Endodermal cell (in vitro differentiated cells): ENCODE data around the gene EDN1. TPM values are rescaled to one million over a fixed set of nuclear protein-coding genes. Genes with fewer than 3 reads are reported as not detected.

Source experiments
- DNase-seq: peaks from one replicate; pipeline ENCODE4 v3.0.0-alpha.2; 2017
- H3K27ac ChIP-seq: 2 replicates; pipeline ENCODE4 v1.5.1; 2013; ENCODE audit warnings: mild to moderate bottlenecking, low read depth, low read length, moderate library complexity
- H3K27me3 ChIP-seq: 2 replicates; pipeline ENCODE4 v1.6.1; 2013; ENCODE audit warnings: mild to moderate bottlenecking, low read length, moderate library complexity; ENCODE audit not compliant: insufficient read depth, control insufficient read depth, poor library complexity, severe bottlenecking
- H3K36me3 ChIP-seq: 2 replicates; pipeline ENCODE4 v1.7.0; 2013; ENCODE audit warnings: mild to moderate bottlenecking, low read length, moderate library complexity; ENCODE audit not compliant: control insufficient read depth, insufficient read depth
- H3K4me1 ChIP-seq: one replicate; pipeline ENCODE4 v1.7.0; 2013; ENCODE audit warnings: low read length; ENCODE audit not compliant: control insufficient read depth, insufficient read depth
- H3K4me3 ChIP-seq: 2 replicates; pipeline ENCODE4 v1.5.1; 2013; ENCODE audit warnings: mild to moderate bottlenecking, low read length, moderate library complexity
- H3K9ac ChIP-seq: 2 replicates; pipeline ENCODE4 v1.6.1; 2013; ENCODE audit warnings: mild to moderate bottlenecking, low read length, moderate library complexity; ENCODE audit not compliant: poor library complexity, severe bottlenecking; ENCODE audit errors: extremely low read depth
- H3K9me3 ChIP-seq: 2 replicates; pipeline ENCODE4 v1.6.1; 2013; ENCODE audit warnings: mild to moderate bottlenecking, low read length, moderate library complexity; ENCODE audit not compliant: control insufficient read depth
- H3K27ac Mint-ChIP-seq: 2 replicates; pipeline ENCODE4 v1.8.0; 2020; ENCODE audit warnings: mixed read lengths
- H3K27me3 Mint-ChIP-seq: 2 replicates; pipeline ENCODE4 v1.8.0; 2021; ENCODE audit warnings: mild to moderate bottlenecking, mixed read lengths; ENCODE audit not compliant: insufficient read depth
- H3K36me3 Mint-ChIP-seq: 2 replicates; pipeline ENCODE4 v1.8.0; 2020; ENCODE audit warnings: low read depth, mixed read lengths
- H3K4me1 Mint-ChIP-seq: 2 replicates; pipeline ENCODE4 v1.8.0; 2020; ENCODE audit warnings: mixed read lengths
- H3K4me3 Mint-ChIP-seq: 2 replicates; pipeline ENCODE4 v1.8.0; 2020; ENCODE audit warnings: mild to moderate bottlenecking, moderate library complexity, mixed read lengths
- H3K9me3 Mint-ChIP-seq: 2 replicates; pipeline ENCODE4 v1.8.0; 2020; ENCODE audit warnings: mild to moderate bottlenecking, mixed read lengths
- WGBS, 2 experiments: methylation state at CpG; one replicate each; pipeline versions ENCODE4 v1.1.5 to v1.1.7; 2013; ENCODE audit warnings: missing lambda C conversion rate in 2 of 2, mixed read lengths in 1 of 2; ENCODE audit not compliant: insufficient coverage in 1 of 2, insufficient read length in 1 of 2; 5-methylcytosine and 5-hydroxymethylcytosine counted together
- total RNA-seq, 2 donors: library from RNA; stranded (reverse); fragmentation: NEBNext Ultra II Directional in 1 of 2; extraction: Animal tissue kit (Norgen Biotek cat#: 25700) in 1 of 2; gene quantifications; 2 replicates in 1 of 2; 3 replicates in 1 of 2; pipeline ENCODE4 v1.2.1, GENCODE V29; 2021
- TF ChIP-seq, protein P1 (sequence below): fragments of 200-600 bp; sonication (generic); conservative IDR thresholded peaks from 2 replicates; pipeline ENCODE4 v1.5.0; 2021; ENCODE audit warnings: antibody characterized with exemption, mild to moderate bottlenecking

The EDN1 gene
- total RNA-seq, 2 donors from 2014 or later, result 0.27 to 0.46 TPM

DNA sequence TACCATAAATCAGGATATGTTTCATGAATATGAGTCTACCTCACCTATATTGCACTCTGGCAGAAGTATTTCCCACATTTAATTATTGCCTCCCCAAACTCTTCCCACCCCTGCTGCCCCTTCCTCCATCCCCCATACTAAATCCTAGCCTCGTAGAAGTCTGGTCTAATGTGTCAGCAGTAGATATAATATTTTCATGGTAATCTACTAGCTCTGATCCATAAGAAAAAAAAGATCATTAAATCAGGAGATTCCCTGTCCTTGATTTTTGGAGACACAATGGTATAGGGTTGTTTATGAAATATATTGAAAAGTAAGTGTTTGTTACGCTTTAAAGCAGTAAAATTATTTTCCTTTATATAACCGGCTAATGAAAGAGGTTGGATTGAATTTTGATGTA is 6.4 kb downstream of the EDN1 start:
- 86% methylated on average over 2 of the region's 3 CpGs; no CpG with 5 or more reads in 1 of the 2 experiments for WGBS, 2 experiments
- Mint-ChIP-seq H3K4me1 (peaks cover 7% of the 10 kb centered on the region), H3K4me3 (no peak overlapping the region), H3K27me3 (peaks cover 39% of the 10 kb centered on the region), H3K9me3 (no peaks in the 10 kb centered on the region), H3K36me3 (no peaks in the 10 kb centered on the region), H3K27ac (no peak overlapping the region)
- no peak overlapping the region for H3K27ac ChIP-seq
- H3K9me3 ChIP-seq, result no peaks in the 10 kb centered on the region
- no peaks in the 10 kb centered on the region for H3K4me1 ChIP-seq
- peaks cover 26% of the 10 kb centered on the region for H3K27me3 ChIP-seq
- no peaks in the 10 kb centered on the region for H3K36me3 ChIP-seq
- H3K4me3 ChIP-seq, result no peak overlapping the region
- H3K9ac ChIP-seq, result no peak overlapping the region
- TF ChIP-seq, protein P1, sequence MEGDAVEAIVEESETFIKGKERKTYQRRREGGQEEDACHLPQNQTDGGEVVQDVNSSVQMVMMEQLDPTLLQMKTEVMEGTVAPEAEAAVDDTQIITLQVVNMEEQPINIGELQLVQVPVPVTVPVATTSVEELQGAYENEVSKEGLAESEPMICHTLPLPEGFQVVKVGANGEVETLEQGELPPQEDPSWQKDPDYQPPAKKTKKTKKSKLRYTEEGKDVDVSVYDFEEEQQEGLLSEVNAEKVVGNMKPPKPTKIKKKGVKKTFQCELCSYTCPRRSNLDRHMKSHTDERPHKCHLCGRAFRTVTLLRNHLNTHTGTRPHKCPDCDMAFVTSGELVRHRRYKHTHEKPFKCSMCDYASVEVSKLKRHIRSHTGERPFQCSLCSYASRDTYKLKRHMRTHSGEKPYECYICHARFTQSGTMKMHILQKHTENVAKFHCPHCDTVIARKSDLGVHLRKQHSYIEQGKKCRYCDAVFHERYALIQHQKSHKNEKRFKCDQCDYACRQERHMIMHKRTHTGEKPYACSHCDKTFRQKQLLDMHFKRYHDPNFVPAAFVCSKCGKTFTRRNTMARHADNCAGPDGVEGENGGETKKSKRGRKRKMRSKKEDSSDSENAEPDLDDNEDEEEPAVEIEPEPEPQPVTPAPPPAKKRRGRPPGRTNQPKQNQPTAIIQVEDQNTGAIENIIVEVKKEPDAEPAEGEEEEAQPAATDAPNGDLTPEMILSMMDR, result no peak
- no peak for DNase-seq

DNA sequence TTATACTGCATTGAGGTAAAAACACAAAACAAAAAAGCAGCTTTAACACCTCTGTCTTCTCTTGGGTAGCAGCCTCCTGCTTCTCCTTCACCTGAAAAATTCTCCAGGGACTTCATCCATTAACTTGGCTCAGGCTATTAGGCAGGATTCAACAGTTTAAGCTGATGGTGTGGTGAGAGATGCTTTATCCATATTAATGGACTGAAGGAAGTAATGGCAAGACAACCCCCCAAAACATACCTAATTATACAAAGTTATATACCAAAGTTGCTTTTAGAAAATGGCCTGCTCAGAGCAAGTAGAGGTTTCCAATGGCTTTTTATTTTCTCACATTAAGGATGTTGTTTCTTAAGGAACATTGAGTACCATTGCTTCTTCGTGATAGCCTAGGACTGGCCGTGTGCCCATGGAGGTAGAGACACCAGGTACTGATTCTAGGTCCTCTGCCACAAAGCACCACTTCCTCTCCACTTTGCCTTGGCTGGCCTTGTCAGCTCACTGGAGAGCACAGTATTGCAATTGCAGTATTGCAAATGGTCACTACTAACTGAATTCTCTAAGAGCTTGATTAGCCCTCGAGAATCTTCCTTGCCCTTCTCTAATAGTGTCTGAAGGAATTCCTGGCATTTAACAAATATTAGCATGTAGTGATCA is 7.3 kb downstream of the EDN1 start:
- WGBS, 2 experiments, result 77 to 94% methylated on average over 3 of the region's 3 CpGs
- no peaks in the 10 kb centered on the region for H3K9me3 Mint-ChIP-seq
- H3K36me3 Mint-ChIP-seq, result no peaks in the 10 kb centered on the region
- peaks cover 33% of the 10 kb centered on the region for H3K27me3 Mint-ChIP-seq
- H3K27me3 ChIP-seq, result peaks cover 24% of the 10 kb centered on the region
- H3K9me3 ChIP-seq, result no peaks in the 10 kb centered on the region
- no peak overlapping the region for H3K9ac ChIP-seq
- H3K4me1 ChIP-seq, result no peaks in the 10 kb centered on the region
- H3K4me1 Mint-ChIP-seq, result no peaks in the 10 kb centered on the region
- H3K4me3 Mint-ChIP-seq, result no peak overlapping the region
- TF ChIP-seq, protein P1, result no peak
- H3K27ac ChIP-seq, result no peak overlapping the region
- H3K4me3 ChIP-seq, result no peak overlapping the region
- DNase-seq, result no peak
- H3K36me3 ChIP-seq, result no peaks in the 10 kb centered on the region
- H3K27ac Mint-ChIP-seq, result no peak overlapping the region

DNA sequence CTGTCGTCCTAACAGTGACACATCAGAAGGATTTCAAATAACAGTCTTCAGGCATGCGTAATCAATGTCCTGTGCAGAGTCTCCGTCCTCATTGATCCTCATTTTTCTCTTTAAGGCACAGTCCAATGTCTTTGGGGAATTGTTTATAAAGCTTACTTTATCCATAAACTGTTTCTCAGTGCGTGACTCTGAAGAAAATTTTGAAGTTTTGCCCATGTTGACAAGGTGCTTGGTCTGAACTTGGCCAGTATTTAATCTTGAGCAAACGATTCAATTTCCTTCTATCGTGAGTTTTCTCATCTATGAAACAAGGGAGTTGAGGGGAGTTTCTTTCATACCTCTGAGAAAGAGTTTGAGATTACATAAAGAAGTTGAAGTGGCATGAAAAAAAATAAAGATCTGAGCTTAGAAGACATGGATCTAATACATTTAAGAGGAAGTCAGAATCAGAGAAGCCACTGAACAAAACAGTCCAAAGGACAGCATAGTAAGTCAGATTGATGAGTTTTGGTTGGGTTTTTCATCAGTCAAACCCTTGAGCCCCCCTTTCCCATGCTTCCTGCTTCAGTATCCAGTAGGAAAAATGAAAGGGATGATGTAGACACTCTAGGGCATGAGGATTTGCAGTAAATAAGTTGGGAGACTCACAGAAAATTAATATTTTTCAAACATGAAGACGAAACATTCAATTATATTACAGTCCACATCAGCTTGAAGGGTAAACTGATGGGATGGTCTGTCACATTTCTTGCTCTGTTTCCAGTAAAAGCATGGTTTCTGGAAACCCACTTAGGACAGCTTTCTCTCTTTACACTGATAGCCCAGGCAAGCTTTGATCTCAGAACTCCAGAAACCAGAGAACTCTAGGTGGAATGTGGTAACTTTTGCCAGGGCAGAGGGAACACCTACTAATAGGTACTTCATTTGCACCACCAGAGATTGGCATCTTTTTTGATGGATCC is 8.1 kb downstream of the EDN1 start:
- H3K36me3 ChIP-seq, result no peaks in the 10 kb centered on the region
- no peak overlapping the region for H3K27ac ChIP-seq
- H3K9me3 ChIP-seq, result no peaks in the 10 kb centered on the region
- TF ChIP-seq, protein P1, result no peak
- Mint-ChIP-seq H3K9me3 (no peaks in the 10 kb centered on the region), H3K27ac (no peak overlapping the region), H3K27me3 (peaks cover 25% of the 10 kb centered on the region), H3K4me1 (no peaks in the 10 kb centered on the region), H3K36me3 (no peaks in the 10 kb centered on the region), H3K4me3 (no peak overlapping the region)
- H3K27me3 ChIP-seq, result peaks cover 16% of the 10 kb centered on the region
- 93 to 94% methylated on average over 7 of the region's 7 CpGs for WGBS, 2 experiments
- H3K4me3 ChIP-seq, result no peak overlapping the region
- no peaks in the 10 kb centered on the region for H3K4me1 ChIP-seq
- no peak for DNase-seq
- no peak overlapping the region for H3K9ac ChIP-seq
